Tibial artery (tissue), 4 donors: Measurements from ENCODE around the gene SMG7.

ENCODE experiments used
- DNase-seq, 2 donors: peaks; one replicate each; pipeline ENCODE4 v3.0.0-alpha.2; 2019
- H3K27ac ChIP-seq, 2 donors: fragments of 200-600 bp; sonication (generic) in 1 of 2; 1 replicate in 1 of 2; 2 replicates in 1 of 2; pipeline ENCODE4 v1.5.1; 2018 to 2019; ENCODE audit warnings: mild to moderate bottlenecking in 1 of 2
- H3K27me3 ChIP-seq, 2 donors: fragments of 200-600 bp; sonication (generic) in 1 of 2; one replicate each; pipeline versions ENCODE4 v1.5.1 to v1.6.0; 2016 to 2019
- H3K36me3 ChIP-seq, 3 donors: fragments of 200-600 bp; sonication (generic) in 2 of 3; one replicate each; pipeline ENCODE4 v1.5.1; 2016 to 2019; ENCODE audit warnings: mild to moderate bottlenecking in 2 of 3
- H3K4me1 ChIP-seq, 4 donors: fragments of 200-600 bp; sonication (generic) in 2 of 4; 1 replicate in 3 of 4; 2 replicates in 1 of 4; pipeline ENCODE4 v1.5.1; 2016 to 2019
- H3K4me3 ChIP-seq, 2 donors: fragments of 200-600 bp; sonication (generic) in 1 of 2; 1 replicate in 1 of 2; 2 replicates in 1 of 2; pipeline ENCODE4 v1.5.1; 2018 to 2019; ENCODE audit warnings: mild to moderate bottlenecking in 2 of 2
- H3K9me3 ChIP-seq, 3 donors: fragments of 200-600 bp; sonication (generic) in 1 of 3; one replicate each; pipeline ENCODE4 v1.5.1; 2016 to 2019
- CTCF ChIP-seq, 2 experiments: fragments of 200-600 bp in 1 of 2; fragments of 450-650 bp in 1 of 2; IDR thresholded peaks; one replicate each; pipeline ENCODE4 v1.5.1; 2017 to 2019; ENCODE audit warnings: antibody characterized with exemption in 2 of 2, mild to moderate bottlenecking in 1 of 2, moderate library complexity in 1 of 2
- intact Hi-C: fragments of 100-400 bp; cut with DNase I; formaldehyde crosslinking; loops from one replicate; pipeline ENCODE4 v1.15.0; 2023; ENCODE audit warnings: low total_unique reads

The SMG7 gene

GRCh38 chr1:183569141-183569540 is 96.8 kb downstream of the SMG7 start:
- no peak for DNase-seq
- intact Hi-C loops, result no loop called here
- H3K36me3 ChIP-seq, result no peaks in the 10 kb centered on the region

GRCh38 chr1:183569801-183570200 is 97.5 kb downstream of the SMG7 start:
- TF ChIP-seq CTCF (IDR thresholded peaks at IDR 0.05), result no peak
- Histone ChIP-seq H3K27ac (no peak overlapping the region), H3K9me3 (no peaks in the 10 kb centered on the region)

More at GRCh38 chr1:183569141-183569540, 96.8 kb downstream of the SMG7 start:
- H3K27me3 ChIP-seq, result no peaks in the 10 kb centered on the region
- no peak for TF ChIP-seq CTCF (IDR thresholded peaks at IDR 0.05)
- peak overlapping the region in 1 of 2 donors; percentile 45 for H3K27ac ChIP-seq
- peaks cover 0 to 41% (median 16%) of the 10 kb centered on the region in 4 donors for H3K4me1 ChIP-seq
- H3K9me3 ChIP-seq, result no peaks in the 10 kb centered on the region
- no peak overlapping the region for H3K4me3 ChIP-seq

GRCh38 chr1:183570451-183570850 is 98.2 kb downstream of the SMG7 start:
- no peaks in the 10 kb centered on the region for H3K36me3 ChIP-seq
- H3K27ac ChIP-seq, result peak overlapping the region; percentile 11
- intact Hi-C loops, result no loop called here
- H3K9me3 ChIP-seq, result no peaks in the 10 kb centered on the region
- TF ChIP-seq CTCF (IDR thresholded peaks at IDR 0.05), result no peak
- H3K4me3 ChIP-seq, result no peak overlapping the region
- DNase-seq, result no peak
- H3K4me1 ChIP-seq, result peaks cover 0 to 54% (median 20%) of the 10 kb centered on the region in 4 donors
- H3K27me3 ChIP-seq, result no peaks in the 10 kb centered on the region

More at GRCh38 chr1:183569801-183570200, 97.5 kb downstream of the SMG7 start:
- peaks cover 0 to 47% (median 19%) of the 10 kb centered on the region in 4 donors for H3K4me1 ChIP-seq
- DNase-seq, result no peak
- intact Hi-C loops, result no loop called here
- H3K36me3 ChIP-seq, result no peaks in the 10 kb centered on the region
- no peak overlapping the region for H3K4me3 ChIP-seq
- H3K27me3 ChIP-seq, result no peaks in the 10 kb centered on the region

GRCh38 chr1:183571678-183572268 is 99.5 kb downstream of the SMG7 start:
- Histone ChIP-seq H3K4me1 (peaks cover 0 to 67% (median 30%) of the 10 kb centered on the region in 4 donors), H3K9me3 (no peaks in the 10 kb centered on the region), H3K27ac (peak overlapping the region in 1 of 2 donors; percentile 49), H3K27me3 (no peaks in the 10 kb centered on the region), H3K4me3 (no peak overlapping the region), H3K36me3 (no peaks in the 10 kb centered on the region)
- TF ChIP-seq CTCF (IDR thresholded peaks at IDR 0.05), result no peak
- intact Hi-C loops, result no loop called here
- DNase-seq, result no peak

- Histone ChIP-seq H3K4me3 (no peak overlapping the region), H3K27ac (peak overlapping the region; percentile 16 to 49)
- intact Hi-C loops, result no loop called here
These were observed 100.4 kb downstream of the SMG7 start for GRCh38 chr1:183572721-183573120.

More at GRCh38 chr1:183572721-183573120, 100.4 kb downstream of the SMG7 start:
- no peak for DNase-seq
- Histone ChIP-seq H3K9me3 (no peaks in the 10 kb centered on the region), H3K36me3 (no peaks in the 10 kb centered on the region), H3K27me3 (no peaks in the 10 kb centered on the region), H3K4me1 (peaks cover 0 to 69% (median 31%) of the 10 kb centered on the region in 4 donors)
- TF ChIP-seq CTCF (IDR thresholded peaks at IDR 0.05), result no peak
